K562 (cell line): ENCODE data around the gene DEDD2.

Experiments used
- CEBPB ChIP-seq: fragments of 450-650 bp; IDR thresholded peaks from 2 replicates; pipeline ENCODE4 v1.6.1; 2016; ENCODE audit warnings: missing genetic modification characterization, missing compliant biosample characterization
- CTCF ChIP-seq, 3 experiments: IDR thresholded peaks in 2 of 3; conservative IDR thresholded peaks in 1 of 3; 2 replicates each; pipeline ENCODE4 v1.5.1; 2011 to 2012; ENCODE audit warnings: low read length in 3 of 3, mild to moderate bottlenecking in 3 of 3, control low read depth in 2 of 3, improper control_type of control experiment in 1 of 3, inconsistent platforms in 1 of 3, low read depth in 1 of 3, mixed read lengths in 1 of 3, moderate library complexity in 1 of 3; ENCODE audit not compliant: insufficient read depth in 2 of 3
- EP300 ChIP-seq: IDR thresholded peaks from 2 replicates; pipeline ENCODE4 v1.6.1; 2012; ENCODE audit warnings: low read length, improper control_type of control experiment
- EZH2 ChIP-seq: IDR thresholded peaks from 2 replicates; pipeline ENCODE4 v1.6.1; 2012; ENCODE audit warnings: low read depth, mild to moderate bottlenecking, inconsistent platforms, low read length, borderline replicate concordance
- HMG20A ChIP-seq: fragments of 450-650 bp; formaldehyde crosslinking; conservative IDR thresholded peaks from 2 replicates; pipeline ENCODE4 v1.4.0; 2020; ENCODE audit warnings: mild to moderate bottlenecking, mixed read lengths
- IRF2 ChIP-seq: sonication (generic); formaldehyde crosslinking; IDR thresholded peaks from 2 replicates; pipeline ENCODE4 v1.8.1; 2022; ENCODE audit warnings: mild to moderate bottlenecking, missing genetic modification reagents
- MED1 ChIP-seq: sonication (generic); formaldehyde crosslinking; IDR thresholded peaks from 2 replicates; pipeline ENCODE4 v1.8.1; 2023; ENCODE audit warnings: missing genetic modification reagents, borderline replicate concordance
- NR0B1 ChIP-seq: fragments of 450-650 bp; IDR thresholded peaks from one replicate; pipeline ENCODE4 v1.6.1; 2018; ENCODE audit warnings: mild to moderate bottlenecking, moderate library complexity; ENCODE audit not compliant: partially characterized antibody
- POLR2A ChIP-seq: fragments of 450-650 bp; conservative IDR thresholded peaks from 2 replicates; pipeline ENCODE4 v1.6.1; 2016
- POLR2AphosphoS5 ChIP-seq: IDR thresholded peaks from 2 replicates; pipeline ENCODE4 v1.6.1; 2011; ENCODE audit warnings: mild to moderate bottlenecking, low read depth, low read length, moderate library complexity; ENCODE audit not compliant: control insufficient read depth, insufficient read depth
- SMAD1 ChIP-seq: fragments of 150-350 bp; IDR thresholded peaks from 2 replicates; pipeline ENCODE4 v1.6.1; 2014; ENCODE audit warnings: low read length, low read depth; ENCODE audit not compliant: partially characterized antibody
- SMARCC2 ChIP-seq: fragments of 450-650 bp; IDR thresholded peaks from 2 replicates; pipeline ENCODE4 v1.6.1; 2017; ENCODE audit warnings: antibody characterized with exemption, moderate library complexity, mild to moderate bottlenecking, low read depth
- TAL1 ChIP-seq: fragments of 450-650 bp; IDR thresholded peaks from 2 replicates; pipeline ENCODE4 v1.6.1; 2016; ENCODE audit warnings: mild to moderate bottlenecking
- ZNF124 ChIP-seq: sonication (generic); formaldehyde crosslinking; IDR thresholded peaks from 2 replicates; pipeline ENCODE4 v1.8.1; 2022; ENCODE audit warnings: missing genetic modification reagents

GRCh38 chr19:42250666-42251531 is 33.4 kb upstream of the DEDD2 start:
- TF ChIP-seq IRF2 (CRISPR knock-in tag) = no peak
- TF ChIP-seq CTCF (IDR thresholded peaks at IDR 0.05 in 2 of 3, conservative IDR thresholded peaks at IDR 0.05 in 1 of 3; ENCODE audit: insufficient read depth in 2 of 3, low read depth in 1 of 3, low read length in 3 of 3) = no peak
- TF ChIP-seq HMG20A (CRISPR knock-in tag) = no peak
- no peak for TF ChIP-seq POLR2A
- no peak for TF ChIP-seq EP300
- no peak for TF ChIP-seq MED1 (CRISPR knock-in tag)
- TF ChIP-seq SMAD1 = no peak
- TF ChIP-seq POLR2AphosphoS5 = no peak
- TF ChIP-seq ZNF124 (CRISPR knock-in tag) = no peak
- TF ChIP-seq EZH2 = no peak
- no peak for TF ChIP-seq CEBPB (tag)
- no peak for TF ChIP-seq TAL1
- no peak for TF ChIP-seq NR0B1
- TF ChIP-seq SMARCC2 = no peak
